ENCODE data around the gene NRBP1.

GRCh38 chr2:27393225-27393624, 35.2 kb upstream of the NRBP1 start:
- TF ChIP-seq CTCF (IDR thresholded peaks at IDR 0.05; ENCODE audit: low read depth, low read length) = no peak
- no peak for TF ChIP-seq EZH2phosphoT487 (IDR thresholded peaks at IDR 0.05; ENCODE audit: low read depth)

Measured in OCI-LY3 (cell line).